Progenitor cell of endocrine pancreas (in vitro differentiated cells): ENCODE measurements around the gene CHST13. TPM values are rescaled to one million over a fixed set of nuclear protein-coding genes. Genes with fewer than 3 reads are reported as not detected.

ENCODE experiments used
- DNase-seq: peaks from one replicate; pipeline ENCODE4 v3.0.0; 2021; ENCODE audit warnings: low spot score; ENCODE audit not compliant: unreplicated experiment
- H3K27ac Mint-ChIP-seq: 2 replicates; pipeline ENCODE4 v1.8.0; 2021; ENCODE audit warnings: mild to moderate bottlenecking, moderate library complexity, mixed read lengths
- H3K27me3 Mint-ChIP-seq: 2 replicates; pipeline ENCODE4 v1.8.0; 2021; ENCODE audit warnings: mixed read lengths
- H3K36me3 Mint-ChIP-seq: 2 replicates; pipeline ENCODE4 v1.8.0; 2022; ENCODE audit warnings: mixed read lengths; ENCODE audit not compliant: insufficient read depth
- H3K4me1 Mint-ChIP-seq: 2 replicates; pipeline ENCODE4 v1.8.0; 2021; ENCODE audit warnings: low read depth, mixed read lengths
- H3K4me3 Mint-ChIP-seq: 2 replicates; pipeline ENCODE4 v1.8.0; 2021; ENCODE audit warnings: low read depth, mild to moderate bottlenecking, moderate library complexity, mixed read lengths
- H3K9me3 Mint-ChIP-seq: 2 replicates; pipeline ENCODE4 v1.8.0; 2021; ENCODE audit warnings: low read depth, mixed read lengths
- total RNA-seq: library from RNA; stranded (reverse); gene quantifications from 2 replicates; pipeline ENCODE4 v1.2.1, GENCODE V29; 2021
- TF ChIP-seq, protein P1 (sequence below): fragments of 200-600 bp; sonication (generic); IDR thresholded peaks from one replicate; pipeline ENCODE4 v1.5.0; 2021; ENCODE audit warnings: antibody characterized with exemption, mild to moderate bottlenecking; ENCODE audit not compliant: unreplicated experiment

Gene CHST13
- total RNA-seq, 1 donor from 2014 or later: 0.36 TPM

DNA sequence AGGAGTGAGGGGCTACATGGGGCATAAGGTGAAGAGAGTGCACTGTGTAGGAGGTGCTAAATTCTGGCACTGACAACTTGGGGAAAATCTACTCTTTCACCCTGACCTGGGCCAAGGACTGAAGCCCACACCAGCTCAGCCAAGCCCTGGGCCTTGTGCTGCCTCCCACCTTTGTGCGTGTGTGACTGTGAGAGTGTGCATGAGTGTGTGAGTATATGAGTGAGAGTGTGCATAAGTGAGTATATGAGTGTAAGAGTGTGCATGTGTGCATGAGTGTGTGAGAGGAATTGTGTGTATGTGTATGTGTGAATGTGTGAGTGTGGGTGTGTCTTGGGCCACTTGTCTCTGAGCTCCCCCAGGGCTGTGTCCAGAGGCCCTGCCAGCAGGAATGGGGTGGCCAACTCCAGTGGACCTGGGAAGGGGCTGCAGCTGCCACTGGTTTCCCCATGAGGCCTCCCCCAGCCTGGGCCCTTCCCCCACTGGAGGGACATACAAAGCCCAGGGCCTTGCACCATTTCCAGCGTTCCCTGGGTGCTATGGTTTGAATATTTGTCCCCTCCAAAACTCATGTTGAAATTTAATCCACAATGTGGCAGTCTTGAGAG lies 19.6 kb downstream of the CHST13 start:
- peaks cover 8% of the 10 kb centered on the region for H3K4me1 Mint-ChIP-seq
- TF ChIP-seq, protein P1, sequence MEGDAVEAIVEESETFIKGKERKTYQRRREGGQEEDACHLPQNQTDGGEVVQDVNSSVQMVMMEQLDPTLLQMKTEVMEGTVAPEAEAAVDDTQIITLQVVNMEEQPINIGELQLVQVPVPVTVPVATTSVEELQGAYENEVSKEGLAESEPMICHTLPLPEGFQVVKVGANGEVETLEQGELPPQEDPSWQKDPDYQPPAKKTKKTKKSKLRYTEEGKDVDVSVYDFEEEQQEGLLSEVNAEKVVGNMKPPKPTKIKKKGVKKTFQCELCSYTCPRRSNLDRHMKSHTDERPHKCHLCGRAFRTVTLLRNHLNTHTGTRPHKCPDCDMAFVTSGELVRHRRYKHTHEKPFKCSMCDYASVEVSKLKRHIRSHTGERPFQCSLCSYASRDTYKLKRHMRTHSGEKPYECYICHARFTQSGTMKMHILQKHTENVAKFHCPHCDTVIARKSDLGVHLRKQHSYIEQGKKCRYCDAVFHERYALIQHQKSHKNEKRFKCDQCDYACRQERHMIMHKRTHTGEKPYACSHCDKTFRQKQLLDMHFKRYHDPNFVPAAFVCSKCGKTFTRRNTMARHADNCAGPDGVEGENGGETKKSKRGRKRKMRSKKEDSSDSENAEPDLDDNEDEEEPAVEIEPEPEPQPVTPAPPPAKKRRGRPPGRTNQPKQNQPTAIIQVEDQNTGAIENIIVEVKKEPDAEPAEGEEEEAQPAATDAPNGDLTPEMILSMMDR: no peak

DNA sequence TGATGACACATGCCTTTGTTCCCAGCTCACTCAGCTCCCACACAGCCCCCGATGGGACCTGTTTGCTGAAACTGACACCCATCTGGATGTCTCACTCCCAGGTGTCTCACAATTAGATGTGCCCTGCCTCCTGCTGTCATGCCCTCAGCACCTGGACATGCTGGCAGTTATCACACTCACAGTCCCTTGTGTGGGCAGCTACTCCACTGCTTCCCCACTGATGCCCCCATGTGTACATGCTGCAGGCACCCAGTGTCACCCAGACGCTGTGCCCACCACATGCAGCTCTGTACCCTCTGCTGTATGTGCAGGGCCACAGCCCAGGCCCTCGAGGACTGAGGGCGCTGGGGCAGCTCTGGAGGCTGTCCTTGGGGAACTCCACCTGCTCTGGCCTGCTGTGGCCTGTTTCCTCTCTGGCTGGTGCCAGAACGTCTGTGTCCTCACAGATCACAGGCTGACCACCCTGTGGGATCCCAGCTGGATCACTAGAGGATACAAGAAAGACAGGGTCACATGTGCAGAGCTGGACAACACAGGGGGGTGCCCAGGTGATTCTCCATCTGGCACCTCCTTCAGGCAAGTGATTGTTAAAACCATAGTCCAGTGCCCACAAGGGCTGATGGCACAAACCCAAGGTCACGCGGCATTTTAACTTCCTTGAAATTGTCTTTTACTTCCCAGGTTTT lies 20.8 kb downstream of the CHST13 start:
- peak; percentile 7 for DNase-seq
- no peaks in the 10 kb centered on the region for H3K9me3 Mint-ChIP-seq
- TF ChIP-seq, protein P1: no peak
- no peak overlapping the region for H3K27ac Mint-ChIP-seq
- H3K27me3 Mint-ChIP-seq: peaks cover 18% of the 10 kb centered on the region
- no peak overlapping the region for H3K4me3 Mint-ChIP-seq
- peaks cover 1% of the 10 kb centered on the region for H3K36me3 Mint-ChIP-seq
- peaks cover 8% of the 10 kb centered on the region for H3K4me1 Mint-ChIP-seq

More for the DNA sequence above, 19.6 kb downstream of the CHST13 start:
- no peak overlapping the region for H3K27ac Mint-ChIP-seq
- H3K36me3 Mint-ChIP-seq: peaks cover 1% of the 10 kb centered on the region
- no peak for DNase-seq
- H3K27me3 Mint-ChIP-seq: peaks cover 13% of the 10 kb centered on the region
- no peak overlapping the region for H3K4me3 Mint-ChIP-seq
- no peaks in the 10 kb centered on the region for H3K9me3 Mint-ChIP-seq

DNA sequence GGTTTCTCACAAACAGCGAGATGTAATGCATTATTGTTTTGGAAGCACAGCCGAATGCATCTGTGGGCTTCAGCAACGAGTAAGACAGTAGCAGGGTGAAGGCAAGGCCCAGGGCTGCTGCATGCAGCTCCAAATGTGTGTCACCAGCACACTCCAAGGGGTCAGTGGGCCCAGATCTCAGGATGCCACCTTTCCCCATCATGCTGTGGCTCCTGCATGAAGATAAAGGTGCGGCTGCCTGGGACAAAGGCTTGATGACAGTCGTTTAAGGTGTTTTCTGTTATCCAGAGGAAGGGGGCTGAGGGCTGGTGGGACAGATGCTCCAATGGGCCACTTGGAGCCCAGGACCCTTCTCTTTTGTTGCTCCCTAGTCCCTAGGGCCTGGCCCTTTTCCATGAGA lies 21.6 kb downstream of the CHST13 start:
- TF ChIP-seq, protein P1: no peak
- Mint-ChIP-seq H3K4me3 (no peak overlapping the region), H3K27ac (no peak overlapping the region), H3K36me3 (peaks cover 1% of the 10 kb centered on the region), H3K27me3 (peaks cover 13% of the 10 kb centered on the region), H3K4me1 (peaks cover 8% of the 10 kb centered on the region), H3K9me3 (no peaks in the 10 kb centered on the region)
- DNase-seq: no peak

DNA sequence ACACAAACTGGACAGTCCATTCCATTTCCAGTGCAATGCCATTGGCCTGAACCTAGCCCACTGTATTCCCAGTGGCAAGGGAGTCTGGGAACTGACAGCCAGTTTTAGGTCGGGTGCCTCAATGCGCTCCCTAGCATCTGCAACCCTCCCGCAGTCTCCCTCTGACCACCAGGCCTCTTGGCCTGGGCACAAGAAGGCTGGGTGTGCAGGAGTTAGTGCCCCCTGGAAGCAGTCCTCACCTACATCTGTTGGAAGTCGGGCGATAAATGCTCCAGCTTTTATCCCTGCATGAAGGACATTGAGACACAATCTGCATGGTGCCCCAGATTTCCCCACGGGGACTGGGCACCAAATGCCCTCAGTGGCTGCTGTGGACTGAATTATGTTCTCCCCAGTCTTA lies 22.1 kb downstream of the CHST13 start:
- Mint-ChIP-seq H3K27me3 (peaks cover 13% of the 10 kb centered on the region), H3K9me3 (no peaks in the 10 kb centered on the region), H3K27ac (no peak overlapping the region), H3K36me3 (peaks cover 1% of the 10 kb centered on the region), H3K4me3 (no peak overlapping the region), H3K4me1 (peaks cover 7% of the 10 kb centered on the region)
- DNase-seq: peak; percentile 5
- TF ChIP-seq, protein P1: no peak

DNA sequence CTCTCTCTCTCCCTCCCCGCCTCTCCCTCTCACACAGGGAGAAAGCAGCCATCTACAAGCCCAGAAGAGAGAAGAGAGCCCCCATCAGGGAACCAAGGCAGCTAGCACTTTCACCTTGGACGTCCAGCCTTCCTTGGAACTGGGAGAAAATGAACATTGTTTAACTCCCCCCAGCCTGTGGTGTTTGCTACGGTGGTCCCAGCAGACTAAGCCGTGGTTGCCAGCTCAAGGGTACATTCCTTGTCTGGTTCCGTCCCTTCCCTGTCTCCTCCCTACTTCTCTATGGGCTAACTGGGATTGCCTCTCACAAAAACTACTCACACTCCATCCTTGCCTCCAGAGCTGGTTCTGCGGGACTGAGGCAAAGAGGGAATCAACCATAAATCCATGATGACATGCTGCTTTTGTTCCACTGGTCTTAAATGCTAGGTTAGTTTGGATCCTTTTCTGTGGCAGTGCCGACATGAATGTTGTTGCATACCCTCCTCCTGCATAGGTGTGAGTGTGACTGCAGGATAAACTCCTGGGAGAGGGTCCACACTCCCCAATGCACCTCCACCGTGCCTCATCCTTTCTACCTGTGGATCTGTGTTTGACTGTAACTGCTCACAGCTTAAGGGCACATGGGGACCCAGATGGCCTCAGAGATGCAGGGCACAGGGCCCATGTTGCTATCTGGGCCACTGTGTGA lies 22.7 kb downstream of the CHST13 start:
- Mint-ChIP-seq H3K36me3 (no peaks in the 10 kb centered on the region), H3K4me1 (peaks cover 5% of the 10 kb centered on the region)

More for the DNA sequence above, 22.7 kb downstream of the CHST13 start:
- H3K27me3 Mint-ChIP-seq: peaks cover 13% of the 10 kb centered on the region
- H3K4me3 Mint-ChIP-seq: no peak overlapping the region
- H3K9me3 Mint-ChIP-seq: no peaks in the 10 kb centered on the region
- no peak for DNase-seq
- TF ChIP-seq, protein P1: no peak
- H3K27ac Mint-ChIP-seq: no peak overlapping the region
